Prostate gland (tissue), 2 donors: ENCODE measurements around the gene OTUD6A. TPM values are rescaled to one million over a fixed set of nuclear protein-coding genes. Genes with fewer than 3 reads are reported as not detected.

ENCODE experiments used
- DNase-seq: peaks from one replicate; pipeline ENCODE4 v3.0.0-alpha.2; 2019; ENCODE audit warnings: low spot score
- H3K27ac ChIP-seq, 2 donors: fragments of 200-600 bp; sonication (generic); 2 replicates each; pipeline ENCODE4 v1.5.1; 2017 to 2019
- H3K27me3 ChIP-seq: fragments of 200-600 bp; sonication (generic); replicated peaks from 2 replicates; pipeline ENCODE4 v1.5.1; 2019; ENCODE audit not compliant: insufficient read depth
- H3K36me3 ChIP-seq, 2 donors: fragments of 200-600 bp; sonication (generic); 1 replicate in 1 of 2; 2 replicates in 1 of 2; pipeline versions ENCODE4 v1.5.1 to v1.8.1; 2017 to 2019
- H3K4me1 ChIP-seq: fragments of 200-600 bp; sonication (generic); replicated peaks from 2 replicates; pipeline ENCODE4 v1.5.1; 2019
- H3K4me3 ChIP-seq, 2 donors: fragments of 200-600 bp; sonication (generic); 2 replicates each; pipeline ENCODE4 v1.5.1; 2017 to 2019
- H3K9me3 ChIP-seq: fragments of 200-600 bp; sonication (generic); 2 replicates; pipeline ENCODE4 v1.5.1; 2017
- POLR2A ChIP-seq: fragments of 450-650 bp; IDR thresholded peaks from one replicate; pipeline ENCODE4 v1.6.1; 2016; ENCODE audit warnings: antibody characterized with exemption, mild to moderate bottlenecking
- POLR2AphosphoS5 ChIP-seq: sonication (generic); formaldehyde crosslinking; IDR thresholded peaks from one replicate; pipeline ENCODE4 v1.6.1; 2017; ENCODE audit warnings: antibody characterized with exemption
- WGBS: methylation state at CpG from one replicate; pipeline ENCODE4 v1.1.5; 2018; 5-methylcytosine and 5-hydroxymethylcytosine counted together
- intact Hi-C: fragments of 100-400 bp; cut with DNase I; formaldehyde crosslinking; loops from one replicate; pipeline ENCODE4 v1.14.2; 2022
- total RNA-seq, 2 donors: library from RNA; depleted of rRNA; stranded (reverse); fragments of >200 nt; gene quantifications; one replicate each; pipeline ENCODE4 v1.1.0, GENCODE V29; 2016
- TF ChIP-seq, protein P1 (sequence below), 4 experiments: fragments of 200-600 bp in 2 of 4; fragments of 450-650 bp in 2 of 4; sonication (generic) in 2 of 4; IDR thresholded peaks; 1 replicate in 3 of 4; 2 replicates in 1 of 4; pipeline ENCODE4 v1.5.1; 2016 to 2019; ENCODE audit warnings: antibody characterized with exemption in 4 of 4, mild to moderate bottlenecking in 2 of 4, moderate library complexity in 2 of 4

OTUD6A gene
- total RNA-seq, 2 donors from 2014 or later, result 1.1 TPM; not detected in 1

DNA sequence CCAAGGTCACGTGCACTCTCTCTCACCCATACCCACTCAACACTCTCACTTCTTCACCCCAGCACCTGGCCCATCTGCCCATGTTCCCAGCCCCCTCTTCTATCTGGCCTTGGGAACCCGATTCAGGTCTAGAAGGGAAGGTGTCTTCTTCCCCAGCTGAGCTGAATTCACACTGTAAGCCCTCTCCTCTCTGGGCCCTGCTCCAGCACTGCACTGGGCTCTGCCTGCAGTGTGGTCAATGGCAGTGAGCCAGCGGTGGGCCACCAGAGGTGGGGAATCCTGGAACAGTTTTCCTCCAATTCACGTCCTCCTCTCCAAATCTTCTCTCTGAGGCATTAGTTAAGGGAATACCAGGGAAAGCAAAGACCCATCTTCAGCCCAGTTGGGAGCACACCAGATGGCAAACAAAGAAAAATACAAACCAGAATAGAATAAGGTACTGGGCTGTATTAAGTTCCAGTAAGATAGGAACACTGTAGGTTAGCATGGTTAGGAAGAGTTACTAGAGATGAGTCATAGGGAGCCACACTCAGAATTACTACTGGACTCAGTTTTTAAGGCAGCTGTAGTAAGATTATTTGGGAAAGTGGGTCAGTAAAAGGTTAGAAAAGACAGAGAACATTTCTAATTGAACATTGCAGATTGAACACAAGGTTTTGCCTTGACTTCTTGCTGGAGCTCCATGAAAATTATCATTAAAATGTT lies 17.6 kb upstream of the OTUD6A start:
- H3K4me3 ChIP-seq, result no peak overlapping the region
- 93% methylated on average over 4 of the region's 4 CpGs for WGBS
- TF ChIP-seq POLR2AphosphoS5 (no peak), POLR2A (no peak)
- TF ChIP-seq, protein P1, sequence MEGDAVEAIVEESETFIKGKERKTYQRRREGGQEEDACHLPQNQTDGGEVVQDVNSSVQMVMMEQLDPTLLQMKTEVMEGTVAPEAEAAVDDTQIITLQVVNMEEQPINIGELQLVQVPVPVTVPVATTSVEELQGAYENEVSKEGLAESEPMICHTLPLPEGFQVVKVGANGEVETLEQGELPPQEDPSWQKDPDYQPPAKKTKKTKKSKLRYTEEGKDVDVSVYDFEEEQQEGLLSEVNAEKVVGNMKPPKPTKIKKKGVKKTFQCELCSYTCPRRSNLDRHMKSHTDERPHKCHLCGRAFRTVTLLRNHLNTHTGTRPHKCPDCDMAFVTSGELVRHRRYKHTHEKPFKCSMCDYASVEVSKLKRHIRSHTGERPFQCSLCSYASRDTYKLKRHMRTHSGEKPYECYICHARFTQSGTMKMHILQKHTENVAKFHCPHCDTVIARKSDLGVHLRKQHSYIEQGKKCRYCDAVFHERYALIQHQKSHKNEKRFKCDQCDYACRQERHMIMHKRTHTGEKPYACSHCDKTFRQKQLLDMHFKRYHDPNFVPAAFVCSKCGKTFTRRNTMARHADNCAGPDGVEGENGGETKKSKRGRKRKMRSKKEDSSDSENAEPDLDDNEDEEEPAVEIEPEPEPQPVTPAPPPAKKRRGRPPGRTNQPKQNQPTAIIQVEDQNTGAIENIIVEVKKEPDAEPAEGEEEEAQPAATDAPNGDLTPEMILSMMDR (IDR thresholded peaks at IDR 0.05), result no peak
- H3K9me3 ChIP-seq, result no peaks in the 10 kb centered on the region
- H3K4me1 ChIP-seq, result no peaks in the 10 kb centered on the region
- H3K27me3 ChIP-seq, result no peaks in the 10 kb centered on the region
- no peak overlapping the region for H3K27ac ChIP-seq
- intact Hi-C loops, result no loop called here
- H3K36me3 ChIP-seq, result no peaks in the 10 kb centered on the region
- DNase-seq, result no peak

DNA sequence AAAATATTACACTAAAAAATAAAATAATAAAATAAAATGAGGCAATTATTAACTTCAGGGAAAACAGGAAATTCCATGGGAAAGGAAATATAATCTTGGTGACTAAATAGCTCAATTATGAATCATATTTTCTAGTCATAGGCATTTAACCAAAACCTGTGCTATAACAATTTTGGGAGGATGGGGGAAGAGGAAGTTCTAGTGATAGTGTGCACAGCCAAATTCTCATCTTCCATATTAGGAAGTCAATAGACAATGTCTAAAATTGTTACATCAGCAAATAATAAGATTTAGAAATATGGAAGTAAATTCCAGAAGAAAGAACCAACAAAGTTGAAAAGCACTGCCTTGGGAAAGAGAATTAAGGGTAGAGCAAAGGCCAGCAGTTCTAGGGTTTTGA lies 15.3 kb upstream of the OTUD6A start:
- no peaks in the 10 kb centered on the region for H3K27me3 ChIP-seq
- no peak overlapping the region for H3K27ac ChIP-seq
- no peaks in the 10 kb centered on the region for H3K4me1 ChIP-seq
- H3K36me3 ChIP-seq, result no peaks in the 10 kb centered on the region
- TF ChIP-seq POLR2AphosphoS5 (no peak), POLR2A (no peak)
- TF ChIP-seq, protein P1 (IDR thresholded peaks at IDR 0.05), result no peak
- H3K4me3 ChIP-seq, result no peak overlapping the region
- no peaks in the 10 kb centered on the region for H3K9me3 ChIP-seq
- no peak for DNase-seq
- intact Hi-C loops, result no loop called here

DNA sequence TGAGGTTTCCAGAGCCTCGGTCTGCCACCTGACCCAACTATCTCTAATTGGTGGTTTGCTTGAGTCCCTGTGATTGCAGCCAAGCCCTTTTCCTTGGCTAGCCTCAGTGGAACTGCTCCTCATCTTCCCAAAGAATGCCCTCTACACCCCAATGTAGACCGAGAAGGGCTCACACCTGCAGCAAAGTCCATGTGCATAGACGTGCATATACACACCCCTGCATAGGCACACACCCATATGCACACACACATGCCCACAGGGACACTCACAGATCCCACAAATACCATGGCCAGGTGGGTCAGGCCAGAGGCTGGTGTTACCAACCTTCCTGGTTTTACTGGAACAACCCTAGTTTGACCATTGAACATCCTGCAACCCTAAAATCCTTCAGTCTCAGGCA lies 12.9 kb upstream of the OTUD6A start:
- no peaks in the 10 kb centered on the region for H3K27me3 ChIP-seq
- no peaks in the 10 kb centered on the region for H3K36me3 ChIP-seq
- no peaks in the 10 kb centered on the region for H3K9me3 ChIP-seq
- H3K4me1 ChIP-seq, result no peaks in the 10 kb centered on the region
- TF ChIP-seq POLR2A (no peak), POLR2AphosphoS5 (no peak)
- TF ChIP-seq, protein P1 (IDR thresholded peaks at IDR 0.05), result no peak
- intact Hi-C loops, result no loop called here
- no peak overlapping the region for H3K4me3 ChIP-seq
- 100% methylated on average over 3 of the region's 3 CpGs for WGBS
- no peak overlapping the region for H3K27ac ChIP-seq
- no peak for DNase-seq

DNA sequence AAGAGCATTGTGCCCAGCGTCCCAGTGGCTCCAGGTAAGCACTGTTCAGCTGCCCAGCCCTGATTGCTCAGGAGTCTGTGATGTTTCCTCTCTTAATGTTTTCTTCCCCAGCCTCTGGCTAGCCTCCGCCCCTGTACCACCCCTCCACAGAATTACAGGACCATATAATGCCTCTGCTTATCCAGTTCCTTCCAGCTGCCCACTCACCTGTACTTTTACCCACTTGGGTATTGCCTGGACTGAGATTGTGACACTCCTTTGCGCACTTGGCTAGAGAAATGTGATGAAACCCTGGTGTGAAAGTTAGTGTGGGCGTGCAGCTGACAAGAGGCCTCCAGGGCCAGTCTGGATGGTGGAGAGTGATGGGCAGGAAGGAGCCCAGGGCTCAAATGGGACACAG lies 12.3 kb upstream of the OTUD6A start, which contains the start of gene AWAT2:
Gene AWAT2, minus strand, starts transcription at position 14 of the 400 bp plus-strand sequence. Its CDS starts 6 bp downstream, at position 8.
- WGBS, result 94% methylated on average over 4 of the region's 4 CpGs
- H3K4me3 ChIP-seq, result no peak within 1 kb of the TSS
- no peak within 1 kb of the TSS for H3K27ac ChIP-seq
- no peaks in the 10 kb centered on the region for H3K36me3 ChIP-seq
- TF ChIP-seq, protein P1 (IDR thresholded peaks at IDR 0.05), result no peak
- TF ChIP-seq POLR2A, result no peak
- no peak for TF ChIP-seq POLR2AphosphoS5
- intact Hi-C loops, result no loop called here
- DNase-seq, result no peak
- no peaks in the 10 kb centered on the region for H3K27me3 ChIP-seq
- no peaks in the 10 kb centered on the region for H3K4me1 ChIP-seq
- H3K9me3 ChIP-seq, result no peaks in the 10 kb centered on the region
